WI38 (cell line): ENCODE measurements around the gene CCDC102B.
A peak's percentile ranks its signal among the peaks of the same experiment; 100 is the strongest.

Experiments used
- H3K4me3 ChIP-seq: 2 replicates; pipeline ENCODE4 v1.5.1; 2011; ENCODE audit warnings: low read depth, mild to moderate bottlenecking, control low read depth, low read length
- TF ChIP-seq, protein P1 (sequence below): IDR thresholded peaks from 2 replicates; pipeline ENCODE4 v1.5.1; 2012; ENCODE audit warnings: low read depth, mild to moderate bottlenecking, control low read depth, low read length

The CCDC102B gene

DNA sequence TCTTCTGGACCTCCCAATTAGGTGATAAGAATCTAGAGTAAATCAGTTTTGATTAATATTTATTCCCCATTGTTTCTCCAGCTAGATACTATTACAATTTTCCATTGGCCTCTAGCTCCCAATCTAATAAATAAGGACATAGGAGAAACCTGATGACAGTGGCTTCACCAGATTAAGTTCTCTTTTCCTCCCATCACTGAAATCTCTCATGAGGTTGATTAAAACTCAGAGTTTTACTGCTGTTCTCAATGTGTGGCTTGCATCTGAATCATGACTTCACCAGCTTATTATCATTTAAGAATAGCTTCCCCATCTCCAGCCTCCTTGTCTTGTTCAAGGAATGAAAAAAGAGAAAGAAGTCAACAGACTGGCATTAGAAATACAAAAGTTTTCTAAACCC is 3.9 kb upstream of the CCDC102B start:
- TF ChIP-seq, protein P1, sequence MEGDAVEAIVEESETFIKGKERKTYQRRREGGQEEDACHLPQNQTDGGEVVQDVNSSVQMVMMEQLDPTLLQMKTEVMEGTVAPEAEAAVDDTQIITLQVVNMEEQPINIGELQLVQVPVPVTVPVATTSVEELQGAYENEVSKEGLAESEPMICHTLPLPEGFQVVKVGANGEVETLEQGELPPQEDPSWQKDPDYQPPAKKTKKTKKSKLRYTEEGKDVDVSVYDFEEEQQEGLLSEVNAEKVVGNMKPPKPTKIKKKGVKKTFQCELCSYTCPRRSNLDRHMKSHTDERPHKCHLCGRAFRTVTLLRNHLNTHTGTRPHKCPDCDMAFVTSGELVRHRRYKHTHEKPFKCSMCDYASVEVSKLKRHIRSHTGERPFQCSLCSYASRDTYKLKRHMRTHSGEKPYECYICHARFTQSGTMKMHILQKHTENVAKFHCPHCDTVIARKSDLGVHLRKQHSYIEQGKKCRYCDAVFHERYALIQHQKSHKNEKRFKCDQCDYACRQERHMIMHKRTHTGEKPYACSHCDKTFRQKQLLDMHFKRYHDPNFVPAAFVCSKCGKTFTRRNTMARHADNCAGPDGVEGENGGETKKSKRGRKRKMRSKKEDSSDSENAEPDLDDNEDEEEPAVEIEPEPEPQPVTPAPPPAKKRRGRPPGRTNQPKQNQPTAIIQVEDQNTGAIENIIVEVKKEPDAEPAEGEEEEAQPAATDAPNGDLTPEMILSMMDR, result no peak
- no peak overlapping the region for H3K4me3 ChIP-seq

DNA sequence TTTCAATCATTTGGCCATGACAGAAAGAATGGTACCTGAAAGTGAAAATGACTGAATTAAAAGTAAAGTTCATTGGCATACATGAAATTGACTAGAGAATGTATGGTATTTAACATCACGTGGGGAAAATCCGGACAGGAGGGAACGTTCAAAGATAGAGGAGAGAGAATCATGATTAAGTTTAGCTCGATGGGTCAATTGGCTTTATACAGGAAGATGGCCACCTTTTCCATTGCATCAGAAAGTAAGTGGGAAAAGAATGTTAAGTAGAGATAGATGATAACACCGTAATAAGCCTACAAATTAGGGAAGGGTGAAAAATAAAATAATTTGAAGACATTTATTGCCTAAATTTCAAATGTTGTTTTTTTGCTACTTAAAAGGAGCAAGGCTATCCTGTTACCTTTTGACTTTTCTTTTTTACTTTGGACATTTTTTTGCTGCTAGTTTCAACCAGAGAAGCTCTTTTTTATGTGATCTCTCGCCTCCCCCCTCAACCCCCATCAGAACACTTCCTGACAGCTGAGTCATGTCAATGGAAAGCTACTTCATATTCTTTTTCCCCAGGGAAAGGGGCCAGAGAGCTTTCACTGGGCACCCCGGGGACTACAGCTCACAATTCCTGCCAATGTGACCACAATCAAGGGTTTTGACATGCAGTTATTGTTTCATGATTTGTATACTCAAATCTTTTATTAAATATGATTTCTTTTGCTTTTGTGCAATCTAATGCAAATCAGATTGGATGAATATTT is 767 bp upstream of the CCDC102B start:
- TF ChIP-seq, protein P1, result no peak

DNA sequence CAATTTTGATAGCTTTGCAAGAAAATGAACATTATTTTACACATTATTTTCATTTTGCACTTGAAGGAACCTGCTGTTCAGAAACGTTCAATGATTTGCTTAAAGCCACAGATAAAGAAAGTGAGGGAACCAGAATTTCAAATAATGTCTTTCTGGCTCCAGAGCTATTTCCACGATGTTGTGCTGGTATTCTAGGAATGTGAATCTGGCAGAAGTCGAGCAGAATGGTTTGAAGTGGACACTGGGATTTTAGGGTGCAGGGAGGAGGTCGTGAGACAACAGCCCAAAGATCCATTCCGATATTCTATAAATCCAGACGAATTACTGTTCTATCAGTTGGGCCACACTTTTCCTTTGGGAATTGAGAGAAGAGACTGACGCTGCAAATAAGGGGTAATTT is 2.2 kb downstream of the CCDC102B start:
- TF ChIP-seq, protein P1, result no peak
- no peak overlapping the region for H3K4me3 ChIP-seq

More for the DNA sequence above, 767 bp upstream of the CCDC102B start:
- H3K4me3 ChIP-seq, result peak overlapping the region; percentile 25; the same call in 1 of the 2 replicates

DNA sequence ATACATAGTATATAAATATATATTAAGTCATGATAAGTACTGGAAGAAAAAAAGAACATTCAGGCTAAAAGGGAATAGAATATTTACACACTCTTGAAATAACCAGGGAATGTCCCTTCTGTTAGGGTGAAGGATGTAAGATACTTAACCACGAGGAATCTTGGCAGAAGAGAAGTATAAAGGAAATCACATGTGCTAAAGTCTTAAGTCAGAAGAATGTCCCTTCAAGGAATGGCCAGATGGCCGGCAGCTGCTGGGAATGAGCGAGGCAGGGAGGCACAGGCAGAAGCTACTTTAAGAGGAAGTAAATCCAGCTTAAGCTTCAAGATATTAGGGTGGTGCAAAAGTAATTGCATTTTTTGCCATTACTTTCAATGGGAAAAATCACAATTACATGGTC is 5.5 kb downstream of the CCDC102B start:
- TF ChIP-seq, protein P1, result no peak
- H3K4me3 ChIP-seq, result no peak overlapping the region

DNA sequence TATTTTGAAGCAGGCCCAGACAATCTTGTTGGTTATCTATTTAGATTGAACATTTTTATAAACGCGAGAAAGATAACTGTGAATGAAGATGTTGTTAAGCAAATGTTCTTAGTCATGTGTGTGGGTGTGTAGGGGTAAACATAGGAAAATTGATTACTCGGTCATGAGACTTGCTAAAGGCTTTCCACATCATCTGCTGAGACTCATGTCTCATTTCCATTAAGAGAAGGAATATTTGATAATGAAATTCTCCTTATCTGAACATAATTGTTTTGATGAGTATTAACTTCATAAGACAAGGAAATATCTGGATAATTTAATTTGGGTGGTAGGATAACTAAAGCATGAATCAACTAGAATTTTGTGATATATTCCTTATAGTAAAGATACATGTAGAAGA is 19.7 kb downstream of the CCDC102B start:
- H3K4me3 ChIP-seq, result no peak overlapping the region
- TF ChIP-seq, protein P1, result no peak

DNA sequence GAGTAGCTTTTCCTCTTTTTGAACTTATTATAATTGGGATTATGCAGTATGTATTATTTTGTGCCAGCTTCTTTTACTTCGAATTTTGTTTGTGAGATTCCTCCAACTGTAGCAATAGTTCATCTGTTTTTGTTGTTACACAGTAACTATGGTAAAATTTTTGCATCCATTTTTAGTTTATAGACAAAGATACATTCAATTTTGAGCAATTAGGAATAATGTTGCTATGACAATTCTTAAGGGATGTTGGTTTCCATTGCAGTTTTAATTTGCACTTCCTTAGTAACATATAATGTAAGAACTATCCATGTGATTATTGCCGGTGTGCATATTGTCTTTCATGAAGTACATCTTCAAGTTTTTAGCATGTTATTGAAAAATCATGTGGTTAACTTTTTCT is 20.7 kb downstream of the CCDC102B start:
- TF ChIP-seq, protein P1, result no peak

DNA sequence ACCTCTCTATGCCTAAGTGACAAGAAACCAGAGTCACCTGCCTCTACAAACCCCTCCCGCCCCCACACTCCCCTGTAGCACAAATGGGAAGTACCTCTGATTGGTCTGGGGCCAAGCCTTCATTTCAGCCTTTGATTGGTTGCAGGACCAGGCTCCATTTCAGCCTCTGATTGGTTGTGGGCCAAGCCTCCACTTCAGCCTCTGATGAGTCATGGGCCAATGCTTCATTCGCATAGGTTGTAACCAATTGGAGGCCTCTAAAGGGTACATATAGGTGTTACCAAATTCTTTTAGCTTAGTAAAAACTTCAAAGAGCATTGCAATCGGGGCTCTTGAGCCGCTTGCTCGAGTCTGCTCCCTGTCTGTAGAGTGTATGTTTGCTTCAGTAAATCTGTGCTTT is 25.0 kb downstream of the CCDC102B start:
- no peak overlapping the region for H3K4me3 ChIP-seq

More for the DNA sequence above, 20.7 kb downstream of the CCDC102B start:
- H3K4me3 ChIP-seq, result no peak overlapping the region

More for the DNA sequence above, 25.0 kb downstream of the CCDC102B start:
- TF ChIP-seq, protein P1, result no peak
